SW 1271 (cell line): ENCODE results near the gene OBP2A.

Source experiments
- DNase-seq, 2 experiments: peaks; one replicate each; lab custom pipeline; 2025; lab: John Stamatoyannopoulos, UW

OBP2A gene

GRCh38 chr9:135551456-135551855, 5.5 kb downstream of the OBP2A start:
- DNase-seq: no peak

- no peak for DNase-seq
These were observed 6.2 kb downstream of the OBP2A start for GRCh38 chr9:135552021-135552697.

- DNase-seq: no peak
These were observed 6.8 kb downstream of the OBP2A start for GRCh38 chr9:135552698-135553171.

- no peak for DNase-seq
These were observed 8.8 kb downstream of the OBP2A start for GRCh38 chr9:135554718-135555117.

DNA sequence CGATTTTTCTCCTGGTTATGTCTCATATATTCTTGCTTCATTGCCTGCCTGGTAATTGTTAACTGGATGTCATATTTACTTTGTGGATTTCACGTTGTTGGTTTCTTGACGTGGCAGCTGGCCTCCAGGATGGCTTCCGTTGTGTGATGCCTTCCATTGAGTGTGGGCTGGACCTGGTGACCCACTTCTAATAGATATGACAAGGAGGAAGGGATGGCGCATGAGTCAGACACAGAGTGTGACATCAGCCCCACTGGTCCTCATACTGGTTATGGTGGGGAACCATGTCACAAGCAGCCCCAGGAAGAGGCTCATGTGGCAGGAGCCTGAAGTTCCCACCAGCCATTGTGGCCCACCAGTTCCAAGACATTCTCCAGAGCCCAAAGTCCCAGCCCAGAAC, 9.3 kb downstream of the OBP2A start:
- DNase-seq: no peak

DNA sequence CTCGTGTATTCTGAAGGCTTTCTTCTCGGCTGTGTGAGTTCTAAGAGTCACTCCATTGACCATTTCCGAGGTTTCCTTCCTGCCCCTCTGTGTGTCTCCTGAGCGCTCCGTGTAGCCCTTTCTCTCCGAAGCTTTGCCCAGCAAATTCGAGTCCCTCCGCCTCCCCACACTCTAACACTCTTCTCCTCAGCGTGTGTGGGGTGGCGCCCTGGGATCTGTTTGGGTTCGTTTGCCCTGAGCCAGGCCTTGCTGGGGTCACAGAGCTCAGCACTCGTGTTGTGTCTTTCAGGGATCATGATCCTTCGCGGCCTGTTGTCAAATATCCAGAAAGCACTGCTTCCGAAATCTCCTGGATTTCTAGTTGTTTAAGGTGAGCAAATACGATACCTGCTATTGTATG, 10.0 kb downstream of the OBP2A start:
- no peak for DNase-seq

GRCh38 chr9:135559606-135560005, 13.7 kb downstream of the OBP2A start:
- no peak for DNase-seq

GRCh38 chr9:135561391-135562234, 15.7 kb downstream of the OBP2A start, which contains the start of gene PAEP:
Gene PAEP, plus strand, starts transcription at chr9:135561756.
- DNase-seq: no peak

DNA sequence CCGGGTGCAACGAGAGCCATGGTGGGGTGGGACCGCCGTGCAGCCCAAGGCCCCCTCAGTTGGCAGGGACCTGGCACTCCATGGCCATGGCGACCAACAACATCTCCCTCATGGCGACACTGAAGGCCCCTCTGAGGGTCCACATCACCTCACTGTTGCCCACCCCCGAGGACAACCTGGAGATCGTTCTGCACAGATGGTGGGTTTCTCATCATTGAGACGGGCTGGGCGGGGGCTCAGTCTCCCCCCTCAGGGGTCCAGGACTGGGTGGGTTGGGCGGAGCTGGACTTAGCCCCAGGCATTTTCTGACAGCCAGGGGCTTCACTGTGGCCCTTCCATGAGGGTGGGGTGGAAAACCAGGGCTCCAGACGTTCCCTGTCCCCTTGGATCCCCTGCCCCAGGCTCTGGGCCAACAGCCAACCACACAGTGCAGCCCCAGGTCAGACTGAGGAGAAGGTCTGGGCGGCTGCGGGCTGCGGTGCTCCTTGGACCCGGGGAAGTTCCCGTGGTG, 16.4 kb downstream of the OBP2A start:
- no peak for DNase-seq

- no peak for DNase-seq
These were observed 17.1 kb downstream of the OBP2A start for GRCh38 chr9:135563039-135563476.

- no peak for DNase-seq
These were observed 17.9 kb downstream of the OBP2A start for GRCh38 chr9:135563858-135564257.

GRCh38 chr9:135565141-135565628, 19.3 kb downstream of the OBP2A start:
- no peak for DNase-seq

DNA sequence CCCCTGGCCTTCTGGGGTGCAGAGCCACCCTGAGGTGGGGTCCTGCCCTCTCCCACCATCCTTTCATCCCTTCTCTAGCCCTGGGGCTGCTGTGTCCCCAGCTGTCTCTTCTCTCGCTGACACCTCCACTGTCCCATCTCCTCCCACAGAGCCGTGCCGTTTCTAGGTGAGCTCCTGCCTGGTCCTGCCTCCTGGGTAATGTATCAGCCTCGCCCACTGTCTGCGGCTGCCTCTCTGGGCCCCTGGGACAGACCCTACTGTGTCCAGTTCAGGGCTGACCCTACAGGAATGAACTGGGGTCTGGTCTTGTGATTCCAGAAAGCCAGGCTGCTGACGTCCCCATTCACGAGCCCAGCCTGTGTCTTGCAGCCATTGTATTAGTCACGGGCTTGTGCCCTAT, 19.7 kb downstream of the OBP2A start:
- DNase-seq: no peak

DNA sequence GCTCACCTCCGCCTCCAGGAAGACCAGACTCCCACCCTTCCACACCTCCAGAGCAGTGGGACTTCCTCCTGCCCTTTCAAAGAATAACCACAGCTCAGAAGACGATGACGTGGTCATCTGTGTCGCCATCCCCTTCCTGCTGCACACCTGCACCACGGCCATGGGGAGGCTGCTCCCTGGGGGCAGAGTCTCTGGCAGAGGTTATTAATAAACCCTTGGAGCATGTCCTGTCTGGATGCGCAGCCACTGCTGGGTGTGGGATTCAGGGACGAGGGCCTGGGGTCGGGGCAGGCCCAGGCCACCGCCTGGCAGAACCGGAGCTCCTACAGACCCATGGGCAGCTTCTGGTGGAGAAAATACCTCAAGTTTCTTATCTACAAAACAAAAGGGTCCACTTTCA, 20.6 kb downstream of the OBP2A start:
- DNase-seq: no peak

- DNase-seq: no peak
These were observed 21.4 kb downstream of the OBP2A start for GRCh38 chr9:135567311-135567710.

- no peak for DNase-seq
These were observed 22.1 kb downstream of the OBP2A start for GRCh38 chr9:135568026-135568425.

DNA sequence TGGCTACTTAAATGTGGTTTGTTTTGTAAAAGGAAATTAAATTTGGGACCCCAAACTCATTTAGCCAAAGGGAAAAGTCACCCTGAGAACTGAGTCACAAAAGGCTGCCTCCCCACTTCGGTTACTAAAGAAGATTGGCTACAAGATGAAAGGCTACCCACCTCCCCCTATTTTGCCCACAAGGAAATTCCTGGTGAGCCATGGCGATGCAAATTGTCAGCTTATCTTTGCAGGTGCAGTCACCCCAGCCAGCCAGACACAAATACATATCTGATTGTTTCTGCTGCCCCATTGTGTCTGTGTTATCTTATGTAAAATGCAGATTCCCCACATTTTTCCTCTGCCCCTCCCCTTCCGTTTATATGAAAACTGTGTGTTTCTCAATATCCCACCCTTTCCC, 24.5 kb downstream of the OBP2A start:
- DNase-seq: no peak

DNA sequence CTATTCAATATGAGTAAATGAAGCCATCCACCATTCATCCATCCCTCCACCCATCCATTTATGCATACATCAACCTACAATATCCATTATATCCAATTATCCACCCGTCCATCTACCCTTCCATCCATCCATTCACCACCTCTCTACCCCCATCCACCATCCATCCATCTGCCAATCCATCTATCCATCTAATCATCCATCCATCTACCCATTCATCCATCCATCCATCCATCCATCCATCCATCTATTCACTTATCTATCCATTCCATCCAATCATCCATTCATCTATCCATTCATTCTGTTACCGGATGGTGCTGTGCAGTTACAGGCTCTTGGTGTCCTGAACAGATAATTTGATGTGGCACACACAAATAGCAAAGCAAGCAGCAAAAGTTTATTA, 26.3 kb downstream of the OBP2A start:
- DNase-seq: no peak

- DNase-seq: no peak
These were observed 27.2 kb downstream of the OBP2A start for GRCh38 chr9:135573124-135573523.

- DNase-seq: no peak
These were observed 28.4 kb downstream of the OBP2A start for GRCh38 chr9:135574331-135574730.

- DNase-seq: no peak
These were observed 29.0 kb downstream of the OBP2A start for GRCh38 chr9:135574943-135575342.

- DNase-seq: no peak
These were observed 30.2 kb downstream of the OBP2A start for GRCh38 chr9:135575995-135576631.
